Stimulated activated CD8-positive, alpha-beta memory T cell treated with anti-CD3 and anti-CD28 coated beads, Interleukin-4, amount 100 ng/mL, for 24 hours (primary cell): ENCODE results near the gene NDUFB10.
A peak's percentile ranks its signal among the peaks of the same experiment; 100 is the strongest.
"Not testable (repeated sequence)": the region's sequence is repeated elsewhere in the genome, so short reads cannot be mapped to it uniquely, and the experiment has no call there.

Experiments
- DNase-seq: peaks from one replicate; pipeline ENCODE4 v3.0.0-alpha.2; 2020; ENCODE audit warnings: low read depth

NDUFB10 gene

GRCh38 chr16:1946495-1947368 is 12.6 kb upstream of the NDUFB10 start:
- no peak for DNase-seq

- DNase-seq = no peak
These were observed 12.0 kb upstream of the NDUFB10 start for GRCh38 chr16:1947369-1947670.

- DNase-seq = no peak
These were observed 9.8 kb upstream of the NDUFB10 start for GRCh38 chr16:1949507-1949906.

- DNase-seq = no peak
These were observed 9.3 kb upstream of the NDUFB10 start for GRCh38 chr16:1950047-1950446.

GRCh38 chr16:1950559-1950958 is 8.8 kb upstream of the NDUFB10 start:
- DNase-seq = no peak

GRCh38 chr16:1953734-1954133 is 5.6 kb upstream of the NDUFB10 start:
- no peak for DNase-seq

- not testable (repeated sequence) for DNase-seq
These were observed 1.8 kb upstream of the NDUFB10 start for GRCh38 chr16:1957434-1958142.

- DNase-seq = not testable (repeated sequence)
These were observed 1.2 kb upstream of the NDUFB10 start for GRCh38 chr16:1958143-1958491.

- no peak for DNase-seq
These were observed 546 bp upstream of the NDUFB10 start for GRCh38 chr16:1958715-1959268.

GRCh38 chr16:1960665-1961630 is 1.6 kb downstream of the NDUFB10 start:
- DNase-seq = no peak

GRCh38 chr16:1961651-1962067 is 2.3 kb downstream of the NDUFB10 start:
- no peak for DNase-seq

- not testable (repeated sequence) for DNase-seq
These were observed 3.1 kb downstream of the NDUFB10 start for GRCh38 chr16:1962161-1963153.

GRCh38 chr16:1963806-1964505 is 4.6 kb downstream of the NDUFB10 start:
- DNase-seq = no peak

GRCh38 chr16:1964506-1965395 is 5.4 kb downstream of the NDUFB10 start, which contains the start of gene RPS2:
Gene RPS2 (minus strand): TSS chr16:1964826. CDS start chr16:1964625, 201 bp downstream.
- DNase-seq = peak; percentile 96

GRCh38 chr16:1965396-1966001 is 6.2 kb downstream of the NDUFB10 start:
- no peak for DNase-seq

GRCh38 chr16:1966460-1966859 is 7.1 kb downstream of the NDUFB10 start, which contains the start of gene RNF151:
Gene RNF151 (plus strand): TSS chr16:1966856. CDS start chr16:1966882, 26 bp downstream.
- no peak for DNase-seq

- no peak for DNase-seq
These were observed 9.0 kb downstream of the NDUFB10 start for GRCh38 chr16:1968146-1968953.
